HepG2 (cell line): ENCODE data around the gene LRRC8E. TPM values are rescaled to one million over a fixed set of nuclear protein-coding genes. Genes with fewer than 3 reads are reported as not detected.
A peak's percentile ranks its signal among the peaks of the same experiment; 100 is the strongest.

Experiments used
- BHLHE40 ChIP-seq: IDR thresholded peaks from 2 replicates; pipeline ENCODE4 v1.6.1; 2011; ENCODE audit warnings: low read length, improper control_type of control experiment
- DDIT3 ChIP-seq: sonication (generic); formaldehyde crosslinking; IDR thresholded peaks from 2 replicates; pipeline ENCODE4 v1.4.0; 2020; ENCODE audit warnings: mild to moderate bottlenecking, missing genetic modification reagents
- ELF1 ChIP-seq: sonication (generic); formaldehyde crosslinking; IDR thresholded peaks from 2 replicates; pipeline ENCODE4 v1.4.0; 2020; ENCODE audit warnings: missing genetic modification reagents
- FOXC1 ChIP-seq: sonication (generic); formaldehyde crosslinking; IDR thresholded peaks from 2 replicates; pipeline ENCODE4 v1.8.0; 2022; ENCODE audit warnings: mild to moderate bottlenecking, missing genetic modification reagents, borderline replicate concordance
- GPN1 ChIP-seq: sonication (generic); formaldehyde crosslinking; IDR thresholded peaks from 2 replicates; pipeline ENCODE4 v1.5.1; 2020; ENCODE audit warnings: missing genetic modification reagents, borderline replicate concordance
- HDAC1 ChIP-seq: sonication (generic); formaldehyde crosslinking; IDR thresholded peaks from 2 replicates; pipeline ENCODE4 v1.5.1; 2020; ENCODE audit warnings: mild to moderate bottlenecking, missing genetic modification reagents
- IKZF1 ChIP-seq: fragments of 450-650 bp; IDR thresholded peaks from 2 replicates; pipeline ENCODE4 v1.7.1; 2016
- KLF6 ChIP-seq: IDR thresholded peaks from 2 replicates; pipeline ENCODE4 v1.8.0; 2016; ENCODE audit warnings: missing biosample characterization, missing genetic modification reagents
- MAFF ChIP-seq: IDR thresholded peaks from 2 replicates; pipeline ENCODE4 v1.6.1; 2011; ENCODE audit warnings: low read depth, low read length, improper control_type of control experiment
- MIXL1 ChIP-seq: IDR thresholded peaks from 2 replicates; pipeline ENCODE4 v1.6.1; 2016
- NPAS2 ChIP-seq: sonication (generic); formaldehyde crosslinking; IDR thresholded peaks from 2 replicates; pipeline ENCODE4 v1.8.0; 2022; ENCODE audit warnings: mild to moderate bottlenecking, missing genetic modification reagents, borderline replicate concordance
- PHF8 ChIP-seq: sonication (generic); formaldehyde crosslinking; IDR thresholded peaks from 2 replicates; pipeline ENCODE4 v1.5.0; 2020; ENCODE audit warnings: missing genetic modification reagents
- PLRG1 ChIP-seq: fragments of 450-650 bp; conservative IDR thresholded peaks from 2 replicates; pipeline ENCODE4 v1.6.1; 2016
- RBAK ChIP-seq: sonication (generic); formaldehyde crosslinking; IDR thresholded peaks from 2 replicates; pipeline ENCODE4 v1.5.1; 2020; ENCODE audit warnings: mild to moderate bottlenecking, missing genetic modification reagents
- RFXANK ChIP-seq: IDR thresholded peaks from 2 replicates; pipeline ENCODE4 v1.6.1; 2016
- TBX2 ChIP-seq: sonication (generic); formaldehyde crosslinking; IDR thresholded peaks from 2 replicates; pipeline ENCODE4 v1.5.0; 2020; ENCODE audit warnings: missing genetic modification reagents, mild to moderate bottlenecking, borderline replicate concordance
- ZNF251 ChIP-seq: sonication (generic); formaldehyde crosslinking; IDR thresholded peaks from 2 replicates; pipeline ENCODE4 v1.9.0; 2021; ENCODE audit warnings: mild to moderate bottlenecking, missing genetic modification reagents
- ZNF766 ChIP-seq: sonication (generic); formaldehyde crosslinking; IDR thresholded peaks from 2 replicates; pipeline ENCODE4 v1.5.0; 2020; ENCODE audit warnings: missing genetic modification reagents, borderline replicate concordance
- ZNF776 ChIP-seq: sonication (generic); formaldehyde crosslinking; IDR thresholded peaks from 2 replicates; pipeline ENCODE4 v1.4.0; 2020; ENCODE audit warnings: mild to moderate bottlenecking, missing genetic modification reagents
- polyA plus RNA-seq, 8 experiments: library from polyadenylated mRNA; depleted of rRNA in 3 of 8; stranded (reverse) in 7 of 8; unstranded in 1 of 8; fragments of >200 nt; fragmentation: Illumina TruSeq in 4 of 8; extraction: Trizol in 4 of 8; gene quantifications; 2 replicates each; pipeline versions ENCODE4 v1.2.1 to v1.2.3, GENCODE V29; 2011 to 2016; ENCODE audit warnings: low read depth in 4 of 8, missing spikeins in 1 of 8, mixed read lengths in 1 of 8; ENCODE audit not compliant: insufficient read depth in 1 of 8
- total RNA-seq, 5 experiments: library from RNA; depleted of rRNA; stranded (reverse); fragments of >200 nt; fragmentation: Illumina TruSeq; extraction: Trizol; gene quantifications; 2 replicates each; pipeline ENCODE4 v1.2.3, GENCODE V29; 2016; ENCODE audit warnings: low read depth in 1 of 5
- TF ChIP-seq, protein P1 (sequence below): sonication (generic); formaldehyde crosslinking; IDR thresholded peaks from 2 replicates; pipeline ENCODE4 v1.5.0; 2020; ENCODE audit warnings: mild to moderate bottlenecking, missing genetic modification reagents, borderline replicate concordance
- TF ChIP-seq, protein P2 (sequence below): IDR thresholded peaks from 2 replicates; pipeline ENCODE4 v1.6.1; 2016; ENCODE audit warnings: mild to moderate bottlenecking
- TF ChIP-seq, protein P3 (sequence below): sonication (generic); formaldehyde crosslinking; IDR thresholded peaks from 2 replicates; pipeline ENCODE4 v1.8.0; 2022; ENCODE audit warnings: missing genetic modification reagents, mild to moderate bottlenecking, moderate library complexity, borderline replicate concordance

Gene LRRC8E
- total and polyA plus RNA-seq, 2 of the 13 experiments (the other 11 are each of a cell fraction or from before 2014, with no cell fraction given) = 8.0 to 10.3 TPM

- TF ChIP-seq, protein P1, sequence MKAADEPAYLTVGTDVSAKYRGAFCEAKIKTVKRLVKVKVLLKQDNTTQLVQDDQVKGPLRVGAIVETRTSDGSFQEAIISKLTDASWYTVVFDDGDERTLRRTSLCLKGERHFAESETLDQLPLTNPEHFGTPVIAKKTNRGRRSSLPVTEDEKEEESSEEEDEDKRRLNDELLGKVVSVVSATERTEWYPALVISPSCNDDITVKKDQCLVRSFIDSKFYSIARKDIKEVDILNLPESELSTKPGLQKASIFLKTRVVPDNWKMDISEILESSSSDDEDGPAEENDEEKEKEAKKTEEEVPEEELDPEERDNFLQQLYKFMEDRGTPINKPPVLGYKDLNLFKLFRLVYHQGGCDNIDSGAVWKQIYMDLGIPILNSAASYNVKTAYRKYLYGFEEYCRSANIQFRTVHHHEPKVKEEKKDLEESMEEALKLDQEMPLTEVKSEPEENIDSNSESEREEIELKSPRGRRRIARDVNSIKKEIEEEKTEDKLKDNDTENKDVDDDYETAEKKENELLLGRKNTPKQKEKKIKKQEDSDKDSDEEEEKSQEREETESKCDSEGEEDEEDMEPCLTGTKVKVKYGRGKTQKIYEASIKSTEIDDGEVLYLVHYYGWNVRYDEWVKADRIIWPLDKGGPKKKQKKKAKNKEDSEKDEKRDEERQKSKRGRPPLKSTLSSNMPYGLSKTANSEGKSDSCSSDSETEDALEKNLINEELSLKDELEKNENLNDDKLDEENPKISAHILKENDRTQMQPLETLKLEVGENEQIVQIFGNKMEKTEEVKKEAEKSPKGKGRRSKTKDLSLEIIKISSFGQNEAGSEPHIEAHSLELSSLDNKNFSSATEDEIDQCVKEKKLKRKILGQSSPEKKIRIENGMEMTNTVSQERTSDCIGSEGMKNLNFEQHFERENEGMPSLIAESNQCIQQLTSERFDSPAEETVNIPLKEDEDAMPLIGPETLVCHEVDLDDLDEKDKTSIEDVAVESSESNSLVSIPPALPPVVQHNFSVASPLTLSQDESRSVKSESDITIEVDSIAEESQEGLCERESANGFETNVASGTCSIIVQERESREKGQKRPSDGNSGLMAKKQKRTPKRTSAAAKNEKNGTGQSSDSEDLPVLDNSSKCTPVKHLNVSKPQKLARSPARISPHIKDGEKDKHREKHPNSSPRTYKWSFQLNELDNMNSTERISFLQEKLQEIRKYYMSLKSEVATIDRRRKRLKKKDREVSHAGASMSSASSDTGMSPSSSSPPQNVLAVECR (CRISPR knock-in tag) = peak; percentile 92
- TF ChIP-seq, protein P2, sequence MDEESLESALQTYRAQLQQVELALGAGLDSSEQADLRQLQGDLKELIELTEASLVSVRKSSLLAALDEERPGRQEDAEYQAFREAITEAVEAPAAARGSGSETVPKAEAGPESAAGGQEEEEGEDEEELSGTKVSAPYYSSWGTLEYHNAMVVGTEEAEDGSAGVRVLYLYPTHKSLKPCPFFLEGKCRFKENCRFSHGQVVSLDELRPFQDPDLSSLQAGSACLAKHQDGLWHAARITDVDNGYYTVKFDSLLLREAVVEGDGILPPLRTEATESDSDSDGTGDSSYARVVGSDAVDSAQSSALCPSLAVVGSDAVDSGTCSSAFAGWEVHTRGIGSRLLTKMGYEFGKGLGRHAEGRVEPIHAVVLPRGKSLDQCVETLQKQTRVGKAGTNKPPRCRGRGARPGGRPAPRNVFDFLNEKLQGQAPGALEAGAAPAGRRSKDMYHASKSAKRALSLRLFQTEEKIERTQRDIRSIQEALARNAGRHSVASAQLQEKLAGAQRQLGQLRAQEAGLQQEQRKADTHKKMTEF (CRISPR knock-in tag) = peak; percentile 85
- TF ChIP-seq ZNF776 (0 out of 2 replicates have a peak, but pooled peaks have one; percentile 63), ZNF251 (CRISPR knock-in tag) (no peak), MIXL1 (CRISPR knock-in tag) (0 out of 2 replicates have a peak, but pooled peaks have one; percentile 30), RFXANK (no peak), KLF6 (CRISPR knock-in tag) (peak; percentile 90), PHF8 (CRISPR knock-in tag) (peak; percentile 97), RBAK (no peak), MAFF (no peak), PLRG1 (no peak), IKZF1 (no peak), HDAC1 (peak; percentile 90), NPAS2 (CRISPR knock-in tag) (no peak), TBX2 (CRISPR knock-in tag) (peak; percentile 76), ELF1 (0 out of 2 replicates have a peak, but pooled peaks have one; percentile 27), FOXC1 (CRISPR knock-in tag) (peak; percentile 94; the same call in 1 of the 2 replicates), BHLHE40 (peak; percentile 75), DDIT3 (CRISPR knock-in tag) (no peak), ZNF766 (no peak; the same call in 1 of the 2 replicates), GPN1 (CRISPR knock-in tag) (no peak)
- TF ChIP-seq, protein P3, sequence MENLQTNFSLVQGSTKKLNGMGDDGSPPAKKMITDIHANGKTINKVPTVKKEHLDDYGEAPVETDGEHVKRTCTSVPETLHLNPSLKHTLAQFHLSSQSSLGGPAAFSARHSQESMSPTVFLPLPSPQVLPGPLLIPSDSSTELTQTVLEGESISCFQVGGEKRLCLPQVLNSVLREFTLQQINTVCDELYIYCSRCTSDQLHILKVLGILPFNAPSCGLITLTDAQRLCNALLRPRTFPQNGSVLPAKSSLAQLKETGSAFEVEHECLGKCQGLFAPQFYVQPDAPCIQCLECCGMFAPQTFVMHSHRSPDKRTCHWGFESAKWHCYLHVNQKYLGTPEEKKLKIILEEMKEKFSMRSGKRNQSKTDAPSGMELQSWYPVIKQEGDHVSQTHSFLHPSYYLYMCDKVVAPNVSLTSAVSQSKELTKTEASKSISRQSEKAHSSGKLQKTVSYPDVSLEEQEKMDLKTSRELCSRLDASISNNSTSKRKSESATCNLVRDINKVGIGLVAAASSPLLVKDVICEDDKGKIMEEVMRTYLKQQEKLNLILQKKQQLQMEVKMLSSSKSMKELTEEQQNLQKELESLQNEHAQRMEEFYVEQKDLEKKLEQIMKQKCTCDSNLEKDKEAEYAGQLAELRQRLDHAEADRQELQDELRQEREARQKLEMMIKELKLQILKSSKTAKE = no peak
These were observed 55.3 kb downstream of the LRRC8E start, which contains the start of gene TIMM44 (continued) for GRCh38 chr19:7943444-7944176.
